KMS-11 (cell line): Measurements from ENCODE around the gene SMC2.

Source experiments
- H2AFZ ChIP-seq: fragments of 200-600 bp; sonication (generic); 2 replicates; pipeline ENCODE4 v1.6.1; 2016; ENCODE audit warnings: antibody characterized with exemption, mixed run types, low read depth
- H3K27ac ChIP-seq: fragments of 200-600 bp; sonication (generic); 2 replicates; pipeline ENCODE4 v1.6.1; 2016; ENCODE audit warnings: mild to moderate bottlenecking, mixed run types
- H3K27me3 ChIP-seq: fragments of 200-600 bp; sonication (generic); 2 replicates; pipeline ENCODE4 v1.6.1; 2017; ENCODE audit warnings: mild to moderate bottlenecking, low read depth, mixed run types, moderate library complexity; ENCODE audit not compliant: insufficient read depth
- H3K36me3 ChIP-seq: fragments of 200-600 bp; sonication (generic); 2 replicates; pipeline ENCODE4 v1.6.1; 2017; ENCODE audit warnings: mild to moderate bottlenecking, mixed run types; ENCODE audit not compliant: insufficient read depth
- H3K4me1 ChIP-seq: fragments of 200-600 bp; sonication (generic); 2 replicates; pipeline ENCODE4 v1.6.1; 2016; ENCODE audit warnings: mild to moderate bottlenecking, low read depth, mixed run types; ENCODE audit not compliant: poor library complexity, severe bottlenecking
- H3K4me2 ChIP-seq: fragments of 200-600 bp; sonication (generic); 2 replicates; pipeline ENCODE4 v1.7.0; 2016; ENCODE audit warnings: mild to moderate bottlenecking, mixed run types
- H3K4me3 ChIP-seq: fragments of 200-600 bp; sonication (generic); IDR thresholded peaks from 2 replicates; pipeline ENCODE4 v1.6.1; 2017; ENCODE audit warnings: low read depth, low read length, mixed read lengths; ENCODE audit not compliant: insufficient read depth
- H3K79me2 ChIP-seq: fragments of 200-600 bp; sonication (generic); 2 replicates; pipeline ENCODE4 v1.6.1; 2016; ENCODE audit warnings: low read depth, mixed run types; ENCODE audit not compliant: insufficient read depth
- H3K9ac ChIP-seq: fragments of 200-600 bp; sonication (generic); 2 replicates; pipeline ENCODE4 v1.6.1; 2016; ENCODE audit warnings: mild to moderate bottlenecking, mixed run types
- H4K20me1 ChIP-seq: fragments of 200-600 bp; sonication (generic); 2 replicates; pipeline ENCODE4 v1.6.1; 2016; ENCODE audit warnings: mild to moderate bottlenecking, mixed run types; ENCODE audit not compliant: insufficient read depth
- CTCF ChIP-seq: fragments of 200-600 bp; sonication (generic); conservative IDR thresholded peaks from 2 replicates; pipeline ENCODE4 v1.6.1; 2017; ENCODE audit warnings: low read depth, mild to moderate bottlenecking, antibody characterized with exemption, low read length, moderate library complexity, mixed read lengths

SMC2 gene

GRCh38 chr9:104143550-104143910 is 49.4 kb downstream of the SMC2 start:
- Histone ChIP-seq H3K79me2 (no peaks in the 10 kb centered on the region), H4K20me1 (no peaks in the 10 kb centered on the region), H3K4me3 (no peak overlapping the region), H3K27ac (no peak overlapping the region), H2AFZ (no peak overlapping the region), H3K27me3 (no peaks in the 10 kb centered on the region), H3K4me1 (no peaks in the 10 kb centered on the region), H3K9ac (no peak overlapping the region), H3K36me3 (peaks cover 5% of the 10 kb centered on the region; the same call in 1 of the 2 replicates), H3K4me2 (no peak overlapping the region)
- TF ChIP-seq CTCF: no peak

GRCh38 chr9:104144336-104144735 is 50.2 kb downstream of the SMC2 start:
- peaks cover 5% of the 10 kb centered on the region; the same call in 1 of the 2 replicates for H3K36me3 ChIP-seq
- H3K4me1 ChIP-seq: no peaks in the 10 kb centered on the region
- H3K9ac ChIP-seq: no peak overlapping the region
- H3K4me2 ChIP-seq: no peak overlapping the region
- H3K27me3 ChIP-seq: no peaks in the 10 kb centered on the region
- H3K79me2 ChIP-seq: no peaks in the 10 kb centered on the region
- no peaks in the 10 kb centered on the region for H4K20me1 ChIP-seq
- H3K4me3 ChIP-seq: no peak overlapping the region
- TF ChIP-seq CTCF: no peak
- H3K27ac ChIP-seq: no peak overlapping the region
- H2AFZ ChIP-seq: no peak overlapping the region

GRCh38 chr9:104173067-104173466 is 79.0 kb downstream of the SMC2 start:
- Histone ChIP-seq H3K4me1 (no peaks in the 10 kb centered on the region), H3K4me2 (no peak overlapping the region), H2AFZ (no peak overlapping the region), H3K79me2 (no peaks in the 10 kb centered on the region), H3K4me3 (no peak overlapping the region), H3K27ac (no peak overlapping the region), H3K36me3 (no peaks in the 10 kb centered on the region), H4K20me1 (no peaks in the 10 kb centered on the region), H3K9ac (no peak overlapping the region), H3K27me3 (no peaks in the 10 kb centered on the region)
- TF ChIP-seq CTCF: no peak

- Histone ChIP-seq H3K27me3 (no peaks in the 10 kb centered on the region), H3K4me1 (no peaks in the 10 kb centered on the region), H3K9ac (no peak overlapping the region), H3K79me2 (no peaks in the 10 kb centered on the region), H3K27ac (no peak overlapping the region), H3K4me3 (no peak overlapping the region), H3K36me3 (no peaks in the 10 kb centered on the region), H4K20me1 (no peaks in the 10 kb centered on the region), H2AFZ (no peak overlapping the region), H3K4me2 (no peak overlapping the region)
- TF ChIP-seq CTCF: peak; percentile 54
These were observed 83.0 kb downstream of the SMC2 start for GRCh38 chr9:104177003-104177611.
